G401.6 (cell line): Measurements from ENCODE around the gene TRNP1.
A peak's percentile ranks its signal among the peaks of the same experiment; 100 is the strongest.
"Not testable (repeated sequence)": the region's sequence is repeated elsewhere in the genome, so short reads cannot be mapped to it uniquely, and the experiment has no call there.

ENCODE experiments used
- FAIRE-seq: peaks from 2 replicates; lab custom pipeline; 2012; peaks lifted over from hg19 to GRCh38; lab: Jason Lieb, UNC

The TRNP1 gene

GRCh38 chr1:26972821-26973220 is 20.7 kb upstream of the TRNP1 start:
- no peak for FAIRE-seq

GRCh38 chr1:26976621-26977510 is 16.6 kb upstream of the TRNP1 start:
- no peak for FAIRE-seq

GRCh38 chr1:26978901-26979300 is 14.6 kb upstream of the TRNP1 start:
- FAIRE-seq = no peak

- FAIRE-seq = no peak
Observed at GRCh38 chr1:26981146-26981846, 12.2 kb upstream of the TRNP1 start.

GRCh38 chr1:26983863-26984262 is 9.6 kb upstream of the TRNP1 start:
- FAIRE-seq = no peak

- FAIRE-seq = no peak
Observed at GRCh38 chr1:26984291-26984690, 9.2 kb upstream of the TRNP1 start.

GRCh38 chr1:26986658-26987057 is 6.8 kb upstream of the TRNP1 start:
- FAIRE-seq = no peak

- not testable (repeated sequence) for FAIRE-seq
Observed at GRCh38 chr1:26989403-26990109, 3.9 kb upstream of the TRNP1 start.

GRCh38 chr1:26991310-26992116 is 2.0 kb upstream of the TRNP1 start:
- FAIRE-seq = no peak

GRCh38 chr1:26994020-26994786 is 711 bp downstream of the TRNP1 start:
- FAIRE-seq = no peak

- no peak for FAIRE-seq
Observed at GRCh38 chr1:26994787-26995517, 1.5 kb downstream of the TRNP1 start.

GRCh38 chr1:26996024-26996423 is 2.5 kb downstream of the TRNP1 start:
- FAIRE-seq = no peak

- no peak for FAIRE-seq
Observed at GRCh38 chr1:26996665-26997064, 3.2 kb downstream of the TRNP1 start.

- FAIRE-seq = no peak
Observed at GRCh38 chr1:26998429-26999300, 5.2 kb downstream of the TRNP1 start.

- peak; percentile 94 for FAIRE-seq
Observed at GRCh38 chr1:26999440-26999987, 6.0 kb downstream of the TRNP1 start.

- FAIRE-seq = peak; percentile 3
Observed at GRCh38 chr1:27000090-27000816, 6.8 kb downstream of the TRNP1 start.

- FAIRE-seq = no peak
Observed at GRCh38 chr1:27000817-27001460, 7.4 kb downstream of the TRNP1 start.
